Rectal smooth muscle tissue (tissue), 1 donor: Measurements from ENCODE around the gene CD79A.
A peak's percentile ranks its signal among the peaks of the same experiment; 100 is the strongest.
"Not testable (repeated sequence)": the region's sequence is repeated elsewhere in the genome, so short reads cannot be mapped to it uniquely, and the experiment has no call there.

Experiments used
- H3K27ac ChIP-seq: one replicate; pipeline ENCODE4 v1.7.0; 2013; ENCODE audit warnings: low read depth, low read length, inconsistent platforms
- H3K27me3 ChIP-seq: one replicate; pipeline ENCODE4 v1.7.0; 2013; ENCODE audit warnings: low read length; ENCODE audit not compliant: control insufficient read depth, insufficient read depth
- H3K36me3 ChIP-seq: one replicate; pipeline ENCODE4 v1.7.0; 2013; ENCODE audit warnings: low read length; ENCODE audit not compliant: control insufficient read depth, insufficient read depth
- H3K4me1 ChIP-seq: one replicate; pipeline ENCODE4 v1.7.0; 2013; ENCODE audit warnings: low read length; ENCODE audit not compliant: control insufficient read depth, insufficient read depth
- H3K4me3 ChIP-seq: one replicate; pipeline ENCODE4 v1.7.0; 2013; ENCODE audit warnings: low read length
- H3K9ac ChIP-seq: one replicate; pipeline ENCODE4 v1.7.0; 2013; ENCODE audit warnings: low read length

The CD79A gene

DNA sequence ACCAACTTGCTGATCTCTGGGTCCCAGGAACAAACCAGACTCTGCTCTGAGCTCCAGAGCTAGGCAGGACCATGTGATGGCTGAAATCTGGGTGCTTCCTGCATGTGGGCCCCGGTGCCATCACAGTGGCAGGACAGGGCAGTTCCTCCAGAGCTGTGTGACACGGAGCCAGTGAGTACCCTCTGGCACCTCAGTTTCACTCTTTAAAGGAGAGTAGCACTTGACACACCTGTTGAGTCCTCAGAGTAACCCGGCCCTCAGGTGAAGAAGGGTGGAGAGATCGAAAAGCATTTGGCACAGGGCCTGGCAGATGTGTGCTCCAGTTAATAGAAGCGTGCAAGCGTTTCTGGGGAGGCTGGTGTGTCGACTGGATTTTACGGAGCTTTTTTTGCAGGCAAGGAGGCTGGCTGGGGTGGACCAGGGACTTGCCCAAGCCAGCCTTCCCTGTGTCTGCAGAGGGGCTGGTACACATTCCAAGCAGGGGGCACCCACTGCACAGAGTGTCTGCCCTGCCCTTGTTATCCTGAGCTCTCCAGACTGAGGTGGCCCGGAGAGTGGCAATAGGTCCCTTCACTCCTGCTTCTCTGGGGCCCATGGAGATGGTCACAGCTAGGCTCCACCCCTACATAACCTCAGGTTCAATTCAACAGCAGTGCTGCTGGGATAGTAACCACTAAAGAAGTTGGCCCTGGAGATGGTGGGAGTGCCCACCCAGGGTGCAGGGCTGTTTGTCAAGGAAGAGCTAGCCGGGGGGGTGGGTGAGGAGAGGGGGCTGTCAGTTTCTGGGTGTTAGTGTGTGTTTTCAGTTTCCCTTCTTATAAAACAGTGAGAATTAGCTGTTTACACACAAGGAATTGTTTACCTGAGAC, 8.7 kb upstream of the CD79A start:
- Histone ChIP-seq H3K9ac (no peak overlapping the region), H3K27me3 (no peaks in the 10 kb centered on the region), H3K27ac (no peak overlapping the region), H3K4me1 (no peaks in the 10 kb centered on the region), H3K4me3 (no peak overlapping the region), H3K36me3 (peaks cover 25% of the 10 kb centered on the region)

DNA sequence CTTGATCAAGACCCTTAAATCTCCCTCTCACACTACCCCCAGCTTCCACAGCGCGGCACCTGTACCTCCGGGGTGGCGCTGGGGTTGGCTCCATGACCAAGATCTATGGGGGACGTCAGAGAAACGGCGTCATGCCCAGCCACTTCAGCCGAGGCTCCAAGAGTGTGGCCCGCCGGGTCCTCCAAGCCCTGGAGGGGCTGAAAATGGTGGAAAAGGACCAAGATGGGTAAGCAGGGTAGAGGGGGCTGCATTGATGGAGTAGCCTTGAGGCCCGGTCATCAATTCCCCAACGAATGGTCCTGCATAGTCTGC, 8.1 kb upstream of the CD79A start:
- Histone ChIP-seq H3K36me3 (peaks cover 24% of the 10 kb centered on the region), H3K27me3 (no peaks in the 10 kb centered on the region), H3K4me1 (no peaks in the 10 kb centered on the region), H3K9ac (no peak overlapping the region), H3K27ac (no peak overlapping the region), H3K4me3 (no peak overlapping the region)

DNA sequence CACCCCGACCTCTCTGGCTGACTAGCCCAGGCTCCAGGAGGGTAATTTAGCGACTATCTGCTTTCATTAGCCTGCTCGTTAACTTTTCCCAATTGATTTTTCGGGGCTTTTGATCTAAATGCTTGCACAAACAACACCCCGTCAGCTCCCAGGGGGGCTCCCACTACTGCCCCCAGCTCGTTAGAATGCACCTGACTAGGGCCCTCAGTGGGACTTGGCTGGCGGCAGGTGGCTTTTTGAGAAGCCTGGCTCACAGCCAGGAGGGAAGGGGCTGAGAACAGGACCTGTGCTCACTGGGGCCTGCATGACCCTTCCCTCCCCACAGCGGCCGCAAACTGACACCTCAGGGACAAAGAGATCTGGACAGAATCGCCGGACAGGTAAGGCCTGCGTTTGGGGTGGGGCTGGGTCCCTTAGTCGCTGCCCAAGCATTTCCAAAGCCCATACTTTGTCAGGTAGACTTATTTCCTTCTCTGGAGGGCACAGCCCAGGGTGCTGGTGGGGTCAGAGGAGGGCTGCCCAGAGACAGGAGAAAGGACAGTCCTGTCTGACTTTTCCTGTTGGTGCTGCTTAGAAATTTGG, 7.6 kb upstream of the CD79A start:
- no peak overlapping the region for H3K27ac ChIP-seq
- no peak overlapping the region for H3K4me3 ChIP-seq
- no peak overlapping the region for H3K9ac ChIP-seq
- H3K4me1 ChIP-seq = no peaks in the 10 kb centered on the region
- peaks cover 18% of the 10 kb centered on the region for H3K36me3 ChIP-seq
- no peaks in the 10 kb centered on the region for H3K27me3 ChIP-seq

DNA sequence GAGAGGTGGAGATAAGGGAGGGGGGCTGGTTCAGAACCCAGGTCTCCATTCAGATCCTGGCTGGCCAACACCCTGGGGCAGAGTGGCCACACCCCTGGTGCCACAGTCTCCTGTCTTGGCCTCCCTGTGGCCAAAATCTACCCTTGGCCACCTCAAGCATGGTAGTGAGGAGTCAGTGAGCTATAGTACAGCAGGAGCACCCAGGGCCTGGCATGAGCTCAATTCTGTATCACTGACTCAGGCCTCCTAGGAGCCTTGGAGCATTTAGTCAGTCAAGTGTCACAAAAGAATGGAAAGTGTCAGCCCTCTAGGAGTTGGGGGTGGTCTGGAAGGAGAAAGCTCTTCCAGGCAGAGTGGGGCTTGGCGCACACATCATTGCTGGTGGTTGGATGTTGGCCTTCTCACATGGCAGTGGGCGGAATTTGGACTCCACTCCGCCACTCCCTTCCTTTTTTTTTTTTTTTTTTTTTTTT, 6.6 kb upstream of the CD79A start:
- no peak overlapping the region for H3K27ac ChIP-seq
- H3K9ac ChIP-seq = no peak overlapping the region
- H3K4me1 ChIP-seq = no peaks in the 10 kb centered on the region
- H3K27me3 ChIP-seq = no peaks in the 10 kb centered on the region
- peaks cover 15% of the 10 kb centered on the region for H3K36me3 ChIP-seq
- no peak overlapping the region for H3K4me3 ChIP-seq

DNA sequence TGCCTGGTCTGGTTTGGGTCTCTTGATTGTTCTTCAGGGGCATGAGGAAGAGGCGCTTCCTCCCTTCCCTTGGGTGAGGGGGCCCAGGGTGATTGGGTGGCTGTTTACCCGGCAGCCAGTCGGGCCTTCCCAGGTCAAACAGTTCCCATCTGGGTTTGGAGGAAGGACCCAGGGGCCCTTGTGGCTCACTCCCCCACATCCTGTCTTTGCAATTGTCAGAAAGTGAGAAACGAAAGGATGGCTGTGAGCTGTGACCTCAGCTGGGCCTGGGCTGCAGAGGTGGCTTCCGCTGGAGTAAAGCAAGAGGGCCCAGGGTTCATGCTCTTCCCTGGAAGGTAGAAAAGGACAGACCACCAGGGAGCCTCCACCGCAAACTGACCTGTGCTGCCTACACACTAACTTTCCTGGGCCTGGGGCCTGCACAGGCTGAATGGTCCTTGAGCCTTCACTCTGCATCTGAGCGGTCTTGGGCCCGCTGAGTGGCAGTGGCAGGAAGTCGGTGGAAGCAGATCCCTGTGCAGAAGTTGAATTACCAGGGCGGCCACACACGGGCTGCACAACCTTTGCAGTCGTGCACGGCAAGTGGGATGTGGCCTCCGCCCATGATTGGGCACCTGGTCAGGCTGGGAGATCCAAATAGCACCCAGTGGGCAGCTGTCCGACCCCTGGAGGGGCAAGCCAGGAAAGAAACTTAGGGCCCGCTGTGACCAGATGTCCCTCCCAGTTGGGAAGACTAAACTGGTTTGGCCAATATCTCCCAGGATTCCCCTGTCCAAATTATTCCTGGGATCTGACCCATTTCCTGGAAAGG, 5.3 kb upstream of the CD79A start:
- no peak overlapping the region for H3K9ac ChIP-seq
- no peaks in the 10 kb centered on the region for H3K4me1 ChIP-seq
- H3K36me3 ChIP-seq = peaks cover 10% of the 10 kb centered on the region
- H3K27ac ChIP-seq = no peak overlapping the region
- H3K27me3 ChIP-seq = no peaks in the 10 kb centered on the region
- no peak overlapping the region for H3K4me3 ChIP-seq

DNA sequence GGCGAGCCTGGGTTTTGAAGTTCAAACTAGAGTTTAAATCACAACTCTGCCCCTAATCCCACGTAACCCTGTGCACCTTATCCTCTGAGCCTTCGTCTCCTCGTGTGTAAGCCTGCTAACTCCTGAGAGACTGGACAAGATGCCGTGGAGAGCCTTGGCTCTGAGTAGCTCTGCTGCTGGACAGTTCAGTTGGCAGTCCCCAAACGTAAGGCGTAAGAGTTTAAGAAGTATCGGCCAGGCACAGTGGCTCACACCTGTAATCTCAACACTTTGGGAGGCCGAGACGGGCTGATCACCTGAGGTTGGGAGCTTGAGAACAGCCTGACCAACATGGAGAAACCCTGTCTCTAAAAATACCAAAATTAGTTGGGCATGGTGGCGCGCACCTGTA, 4.7 kb upstream of the CD79A start:
- Histone ChIP-seq H3K27ac (no peak overlapping the region), H3K9ac (no peak overlapping the region), H3K27me3 (no peaks in the 10 kb centered on the region), H3K4me3 (no peak overlapping the region), H3K36me3 (peaks cover 10% of the 10 kb centered on the region), H3K4me1 (no peaks in the 10 kb centered on the region)

DNA sequence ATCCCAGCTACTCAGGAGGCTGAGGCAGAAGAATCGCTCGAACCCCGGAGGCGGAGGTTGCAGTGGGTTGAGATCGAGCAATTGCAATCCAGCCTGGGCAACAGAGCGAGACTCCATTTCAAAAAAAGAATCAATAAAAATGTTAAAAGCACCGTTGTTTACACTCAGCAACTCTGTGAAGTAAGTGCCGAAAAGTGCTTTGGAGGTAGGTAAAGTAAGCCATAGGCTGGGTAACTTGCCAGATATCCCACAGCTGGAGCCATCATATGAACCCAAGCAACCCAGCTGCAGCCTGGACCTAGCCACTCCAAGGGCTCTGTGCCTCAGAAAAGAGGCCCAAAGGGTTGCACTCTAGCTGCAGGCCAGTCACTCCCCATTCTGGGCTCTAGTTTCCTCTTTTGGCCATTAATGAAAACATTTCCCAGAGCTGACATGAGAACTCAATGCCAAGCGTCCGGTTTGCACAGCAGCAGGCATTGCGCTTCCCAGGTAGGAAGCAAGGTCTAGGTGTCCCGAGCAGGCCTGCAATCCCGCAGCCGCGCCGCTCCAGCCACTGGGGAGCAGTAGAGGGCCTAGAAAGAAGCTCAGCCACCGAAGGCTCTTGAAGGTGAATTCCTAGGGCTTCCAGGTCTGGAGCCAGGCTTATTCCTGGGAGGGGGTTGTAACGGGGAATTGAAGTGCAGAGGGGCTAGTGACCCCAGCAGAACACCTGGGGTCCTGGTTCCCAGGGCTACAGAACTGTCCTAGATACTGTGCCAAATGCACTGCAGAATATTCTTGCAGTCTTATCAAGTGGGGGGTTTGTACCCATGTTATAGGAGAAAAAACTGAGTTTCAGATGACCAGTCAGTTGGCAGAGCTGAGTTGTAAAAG, 4.1 kb upstream of the CD79A start:
- Histone ChIP-seq H3K36me3 (peaks cover 10% of the 10 kb centered on the region), H3K27ac (no peak overlapping the region), H3K4me1 (no peaks in the 10 kb centered on the region), H3K27me3 (no peaks in the 10 kb centered on the region), H3K4me3 (no peak overlapping the region), H3K9ac (no peak overlapping the region)

DNA sequence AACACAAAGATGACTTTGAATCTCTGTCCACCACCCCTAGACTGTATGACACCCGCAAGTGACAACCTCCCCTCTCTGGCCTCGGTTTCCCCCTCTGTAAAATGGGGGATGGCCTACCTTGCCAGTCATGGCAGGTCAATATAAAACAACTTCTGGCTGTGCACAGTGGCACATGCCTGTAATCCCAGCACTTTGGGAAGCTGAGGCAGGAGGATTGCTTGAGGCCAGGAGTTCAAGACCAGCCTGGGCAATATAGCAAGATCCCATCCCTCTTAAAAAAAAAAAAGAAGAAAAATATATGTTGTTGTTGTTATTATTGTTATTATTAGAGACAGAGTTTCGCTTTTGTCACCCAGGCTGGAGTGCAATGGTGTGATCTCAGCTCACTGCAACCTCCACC, 1.1 kb upstream of the CD79A start:
- H3K4me1 ChIP-seq, H3K9ac ChIP-seq, H3K27ac ChIP-seq, H3K4me3 ChIP-seq, H3K27me3 ChIP-seq, H3K36me3 ChIP-seq: not testable (repeated sequence)

DNA sequence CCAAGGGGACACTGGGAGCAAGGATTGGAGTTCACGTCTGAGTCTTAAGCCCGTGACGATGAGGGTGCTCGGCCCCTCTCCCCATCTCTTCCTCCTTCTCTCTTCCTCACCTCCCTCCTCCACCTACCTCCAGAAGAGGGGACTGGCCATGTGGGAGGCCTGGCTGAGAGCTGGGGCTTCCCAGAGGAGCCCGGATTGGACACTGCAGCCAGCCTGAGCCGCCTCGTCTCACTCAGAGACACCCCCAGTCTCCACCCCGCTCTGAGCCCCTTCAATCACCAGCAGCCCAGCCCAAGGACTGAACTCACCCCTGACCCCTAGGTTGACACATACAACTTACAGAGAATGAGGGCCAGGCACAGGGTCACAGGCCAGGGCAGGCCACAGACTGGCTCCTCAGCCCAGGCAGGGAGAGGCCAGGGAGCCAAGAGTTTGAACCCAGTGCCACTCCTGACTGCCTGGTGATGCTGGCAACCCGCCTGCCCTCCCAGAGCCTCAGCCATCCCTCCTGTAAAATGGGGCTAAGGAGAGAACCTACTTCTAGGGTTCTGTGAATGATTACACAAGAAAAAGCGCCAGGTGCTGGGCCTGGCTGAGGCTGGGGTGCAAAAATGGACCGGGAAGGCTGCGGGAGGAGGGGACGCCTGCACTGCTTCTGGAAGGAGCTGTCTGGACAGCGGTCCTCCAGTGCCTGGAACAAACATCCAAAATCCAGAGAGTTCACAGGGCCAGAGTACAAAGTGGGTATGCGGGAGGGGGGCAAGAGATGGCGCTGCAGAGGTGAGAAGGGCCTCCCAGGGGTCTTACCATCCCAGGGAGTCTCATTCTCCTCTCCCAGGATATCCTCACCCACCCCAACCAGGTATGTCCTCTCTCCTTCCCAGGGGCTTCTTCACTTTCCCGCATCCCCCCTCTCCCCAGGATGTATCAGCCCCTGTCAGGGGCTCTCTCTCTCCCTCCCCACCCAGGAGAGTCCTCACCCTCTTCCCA, 1.1 kb downstream of the CD79A start:
- H3K4me1 ChIP-seq = no peaks in the 10 kb centered on the region
- no peaks in the 10 kb centered on the region for H3K27me3 ChIP-seq
- no peak overlapping the region for H3K9ac ChIP-seq
- H3K36me3 ChIP-seq = no peaks in the 10 kb centered on the region
- peak overlapping the region; percentile 29 for H3K4me3 ChIP-seq
- H3K27ac ChIP-seq = no peak overlapping the region

DNA sequence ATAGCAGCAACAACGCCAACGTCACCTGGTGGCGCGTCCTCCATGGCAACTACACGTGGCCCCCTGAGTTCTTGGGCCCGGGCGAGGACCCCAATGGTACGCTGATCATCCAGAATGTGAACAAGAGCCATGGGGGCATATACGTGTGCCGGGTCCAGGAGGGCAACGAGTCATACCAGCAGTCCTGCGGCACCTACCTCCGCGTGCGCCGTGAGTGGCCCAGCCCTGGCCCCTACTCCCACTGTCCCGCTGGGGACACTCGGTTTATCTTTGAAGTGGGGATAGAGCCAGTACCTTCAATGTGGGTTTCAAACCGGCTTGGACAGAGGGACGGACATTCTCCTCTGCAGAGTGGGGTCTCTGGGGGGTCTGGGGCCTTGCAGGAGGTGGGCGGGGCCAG, 2.0 kb downstream of the CD79A start:
- H3K4me3 ChIP-seq = no peak overlapping the region
- no peak overlapping the region for H3K9ac ChIP-seq
- no peaks in the 10 kb centered on the region for H3K36me3 ChIP-seq
- H3K4me1 ChIP-seq = no peaks in the 10 kb centered on the region
- no peaks in the 10 kb centered on the region for H3K27me3 ChIP-seq
- no peak overlapping the region for H3K27ac ChIP-seq

DNA sequence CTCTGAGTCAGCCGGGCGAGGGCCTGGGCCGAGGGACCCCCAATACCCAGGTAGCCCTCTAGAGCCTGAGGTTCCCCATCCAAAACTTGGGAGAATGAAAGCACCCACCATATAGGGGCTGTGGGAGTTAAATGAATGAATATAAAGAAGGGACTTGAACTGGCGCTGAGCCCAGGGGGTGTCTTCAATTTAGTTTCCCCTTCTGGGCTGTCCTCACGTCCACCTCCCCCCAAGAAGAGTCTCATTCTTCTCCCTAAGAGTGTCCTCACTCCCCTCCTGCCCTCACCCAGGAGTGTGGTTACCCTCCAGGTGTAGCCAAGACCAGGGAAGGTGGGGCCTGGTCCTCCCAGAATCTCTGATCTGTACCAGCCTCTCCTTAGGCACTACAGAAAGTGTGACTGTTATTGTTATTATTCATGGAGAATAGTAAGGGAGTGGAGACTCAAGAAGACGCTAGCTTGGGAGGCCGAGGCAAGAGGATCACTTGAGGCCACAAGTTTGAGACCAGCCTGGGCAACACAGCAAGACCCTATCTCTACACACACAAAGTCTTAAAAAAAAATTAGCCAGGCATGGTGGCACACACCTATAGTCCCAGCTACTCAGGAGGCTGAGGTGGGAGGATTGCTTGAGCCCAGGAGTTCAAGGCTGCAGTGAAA, 2.7 kb downstream of the CD79A start:
- Histone ChIP-seq H3K9ac (no peak overlapping the region), H3K27ac (no peak overlapping the region), H3K4me3 (no peak overlapping the region), H3K4me1 (no peaks in the 10 kb centered on the region), H3K27me3 (no peaks in the 10 kb centered on the region), H3K36me3 (no peaks in the 10 kb centered on the region)
